HL-60 (cell line): Measurements from ENCODE around the gene CD44.

Experiments
- CTCF ChIP-seq: IDR thresholded peaks from one replicate; pipeline ENCODE4 v1.5.1; 2011; ENCODE audit warnings: low read length, control low read depth, inconsistent platforms; ENCODE audit not compliant: insufficient read depth
- GABPA ChIP-seq: IDR thresholded peaks from 2 replicates; pipeline ENCODE4 v1.6.1; 2012; ENCODE audit warnings: low read depth
- POLR2AphosphoS5 ChIP-seq: IDR thresholded peaks from 2 replicates; pipeline ENCODE4 v1.6.1; 2012; ENCODE audit warnings: low read depth
- REST ChIP-seq: IDR thresholded peaks from 2 replicates; pipeline ENCODE4 v1.6.1; 2012; ENCODE audit warnings: low read depth; ENCODE audit not compliant: insufficient replicate concordance

GRCh38 chr11:35106595-35106994, 32.4 kb upstream of the CD44 start:
- no peak for TF ChIP-seq CTCF
- no peak for TF ChIP-seq POLR2AphosphoS5
- no peak for TF ChIP-seq REST
- TF ChIP-seq GABPA = no peak
